GM19043 (cell line): ENCODE results near the gene CLIP4.

Experiments
- ATAC-seq: cut with Tn5 transposase; IDR thresholded peaks from one replicate; pipeline ENCODE4 v1.9.1; 2021; ENCODE audit warnings: low read depth; ENCODE audit not compliant: unreplicated experiment

Gene CLIP4

GRCh38 chr2:29182334-29182733, 67.1 kb downstream of the CLIP4 start:
- ATAC-seq: no peak

- ATAC-seq: no peak
Measured at GRCh38 chr2:29182920-29183319, 67.7 kb downstream of the CLIP4 start.

DNA sequence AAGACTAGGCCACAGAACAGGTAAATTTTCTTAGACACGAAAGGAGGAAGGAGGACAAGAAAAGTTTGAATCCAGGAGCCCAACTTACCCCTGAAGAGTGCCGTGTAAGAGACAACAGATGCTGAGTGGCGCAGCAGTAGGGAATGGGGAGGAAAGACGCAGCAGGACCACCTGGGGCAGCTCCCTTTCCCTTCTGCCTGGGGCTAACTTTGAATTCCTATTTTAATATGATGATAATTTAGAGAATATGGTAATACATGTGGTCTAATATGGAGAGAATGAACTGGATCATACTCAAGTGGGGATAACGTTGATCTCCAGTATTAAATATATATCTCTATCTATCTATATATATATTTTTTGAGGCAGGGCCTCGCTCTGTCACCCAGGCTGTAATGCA, 69.3 kb downstream of the CLIP4 start:
- ATAC-seq: no peak

- no peak for ATAC-seq
Measured at GRCh38 chr2:29186817-29187216, 71.6 kb downstream of the CLIP4 start.

DNA sequence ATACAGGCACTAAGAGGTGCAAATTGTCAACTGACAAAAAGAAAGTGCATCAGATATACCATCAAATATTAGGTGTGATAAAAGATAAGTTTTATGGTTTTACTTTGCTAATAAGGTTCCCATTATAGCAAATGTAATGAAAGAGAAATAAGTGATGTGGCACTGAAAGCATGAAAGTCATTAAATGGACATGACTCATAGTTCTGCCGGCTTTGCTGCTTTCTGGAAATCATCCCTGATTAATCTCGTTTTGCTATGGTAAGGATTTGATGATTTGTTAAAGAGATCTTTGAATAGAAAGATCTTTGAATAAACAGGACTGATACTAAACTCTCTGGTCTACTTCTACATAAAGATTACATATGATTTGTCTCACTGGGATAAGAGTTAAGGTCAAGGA, 72.7 kb downstream of the CLIP4 start:
- ATAC-seq: no peak

GRCh38 chr2:29189052-29189451, 73.8 kb downstream of the CLIP4 start:
- peak; percentile 87 for ATAC-seq

GRCh38 chr2:29191817-29192216, 76.6 kb downstream of the CLIP4 start:
- no peak for ATAC-seq

DNA sequence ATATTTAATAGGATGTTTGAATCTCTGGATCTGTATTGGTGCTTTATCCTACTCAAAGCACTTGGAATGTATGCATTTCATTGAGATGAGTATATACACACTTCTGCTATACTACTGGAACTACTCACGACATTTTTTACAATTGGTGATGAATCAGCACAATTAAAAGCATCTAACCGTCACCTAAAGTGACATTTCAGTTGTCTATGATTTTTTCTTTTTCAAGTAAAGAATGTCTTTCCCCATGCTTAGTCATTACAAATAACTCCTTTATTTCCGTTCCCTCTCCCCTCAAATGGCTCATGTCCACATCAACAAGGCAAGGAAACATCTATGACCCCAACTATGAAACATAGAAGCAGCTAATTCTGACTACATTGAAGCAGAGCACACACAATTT, 77.3 kb downstream of the CLIP4 start:
- ATAC-seq: no peak

- ATAC-seq: no peak
Measured at GRCh38 chr2:29193111-29193510, 77.9 kb downstream of the CLIP4 start.

DNA sequence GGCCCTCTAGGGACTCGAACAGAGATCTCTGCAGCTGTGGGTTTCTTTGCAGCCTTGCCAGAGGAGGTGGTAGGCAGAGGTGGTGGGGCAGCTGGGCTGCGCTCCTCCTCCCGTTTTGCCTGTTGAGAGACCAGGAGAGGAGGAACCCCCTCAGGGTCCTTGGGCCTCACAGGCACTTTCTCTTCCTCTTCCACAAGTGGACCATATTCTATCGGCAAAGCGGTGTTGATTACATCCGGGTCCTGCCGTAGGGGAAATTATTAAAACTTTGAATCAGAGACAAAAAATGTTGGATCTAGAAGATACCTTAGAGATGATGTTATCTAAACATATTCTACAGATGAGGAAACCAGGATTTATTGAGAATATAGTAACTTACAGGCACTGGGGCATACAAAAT, 78.5 kb downstream of the CLIP4 start:
- no peak for ATAC-seq

- ATAC-seq: no peak
Measured at GRCh38 chr2:29195796-29196195, 80.6 kb downstream of the CLIP4 start.

- no peak for ATAC-seq
Measured at GRCh38 chr2:29196792-29197788, 81.9 kb downstream of the CLIP4 start.

- ATAC-seq: no peak
Measured at GRCh38 chr2:29201979-29202378, 86.8 kb downstream of the CLIP4 start.

DNA sequence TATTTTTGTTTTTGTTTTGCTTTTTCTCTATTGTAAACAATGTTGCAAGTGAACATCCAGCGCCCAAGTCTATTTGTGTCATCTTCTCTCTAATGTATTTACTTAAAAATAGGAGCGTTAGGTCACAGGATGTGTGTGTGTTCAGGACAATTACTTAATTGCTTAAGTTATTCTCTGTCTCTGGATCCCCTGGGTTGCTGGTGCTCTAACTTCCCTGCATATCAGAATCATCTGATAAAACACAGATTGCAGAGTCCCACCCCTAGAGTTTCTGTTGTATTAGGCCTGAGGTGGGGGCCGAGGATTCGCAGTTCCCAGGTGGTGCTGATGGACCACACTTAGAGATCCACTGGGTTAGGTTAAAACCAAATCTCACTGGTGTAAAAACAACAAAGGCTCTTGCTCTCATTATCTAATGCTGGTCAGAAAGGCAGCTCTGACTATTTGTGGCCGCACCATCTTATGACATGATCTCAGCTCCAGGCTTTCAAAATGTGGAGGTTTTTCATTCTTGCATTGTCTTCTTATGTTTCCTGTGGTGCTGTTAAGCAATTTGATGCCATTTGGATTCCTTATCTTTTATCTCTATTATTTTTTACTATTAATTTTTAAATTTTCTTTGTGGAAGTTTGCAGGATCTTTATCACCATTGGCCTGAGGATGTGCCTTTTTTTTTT, 87.7 kb downstream of the CLIP4 start:
- ATAC-seq: no peak

GRCh38 chr2:29206941-29207340, 91.7 kb downstream of the CLIP4 start:
- no peak for ATAC-seq

DNA sequence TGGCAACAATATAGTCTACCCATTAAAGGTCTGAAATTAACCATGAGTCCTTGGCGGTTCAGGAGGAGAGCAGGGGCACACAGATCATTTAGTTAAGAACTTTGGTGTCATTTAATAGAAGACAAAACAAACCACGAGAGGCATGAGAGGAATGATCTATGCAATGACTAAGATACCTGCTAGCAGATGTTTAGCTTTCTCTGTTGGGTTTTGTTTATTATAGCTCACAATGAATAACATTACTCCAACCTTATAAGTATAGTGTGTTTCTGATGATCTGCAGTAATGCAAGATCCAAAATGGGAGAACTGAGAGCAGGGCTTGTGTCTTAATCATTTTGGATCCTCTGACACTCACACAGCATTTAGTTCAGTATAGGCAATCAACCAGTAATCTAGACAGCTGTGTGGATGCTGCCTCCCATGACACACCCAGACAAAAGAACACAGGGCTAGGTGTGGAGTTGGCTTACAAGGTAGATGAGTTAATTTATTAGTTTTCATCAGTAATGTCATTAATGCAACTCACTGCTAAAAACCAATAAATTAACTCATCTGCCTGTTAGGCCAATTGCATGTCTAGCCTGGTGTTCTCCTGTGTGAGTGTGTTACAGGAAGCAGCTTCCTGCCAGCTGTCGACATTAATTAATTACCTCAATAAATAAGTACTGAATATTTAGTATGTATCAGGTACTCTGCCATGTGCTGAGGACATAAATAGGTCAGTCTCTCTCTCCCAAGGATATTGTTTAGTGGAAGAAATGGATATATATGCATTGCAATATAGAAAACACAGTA, 92.3 kb downstream of the CLIP4 start:
- ATAC-seq: no peak

- ATAC-seq: no peak
Measured at GRCh38 chr2:29209551-29209950, 94.3 kb downstream of the CLIP4 start.

DNA sequence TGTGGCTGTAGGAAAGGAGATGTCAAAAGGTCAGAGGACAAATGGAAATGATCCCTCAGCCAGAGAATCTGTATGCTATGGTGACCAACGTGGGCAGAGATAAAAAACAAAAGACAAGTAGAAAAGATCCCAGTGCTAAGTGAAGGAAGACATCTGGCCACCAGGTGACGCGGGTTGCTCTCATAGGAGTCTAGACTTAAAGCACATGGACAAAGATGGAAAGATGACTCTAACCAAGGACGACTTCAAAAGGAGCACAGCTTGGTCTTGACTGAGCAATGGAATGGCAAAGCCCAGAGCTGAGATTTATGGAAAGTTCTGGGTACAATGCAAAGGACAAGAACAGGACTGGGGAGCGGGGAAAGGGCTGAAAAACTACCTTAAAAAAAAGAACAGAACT, 96.8 kb downstream of the CLIP4 start:
- ATAC-seq: no peak

DNA sequence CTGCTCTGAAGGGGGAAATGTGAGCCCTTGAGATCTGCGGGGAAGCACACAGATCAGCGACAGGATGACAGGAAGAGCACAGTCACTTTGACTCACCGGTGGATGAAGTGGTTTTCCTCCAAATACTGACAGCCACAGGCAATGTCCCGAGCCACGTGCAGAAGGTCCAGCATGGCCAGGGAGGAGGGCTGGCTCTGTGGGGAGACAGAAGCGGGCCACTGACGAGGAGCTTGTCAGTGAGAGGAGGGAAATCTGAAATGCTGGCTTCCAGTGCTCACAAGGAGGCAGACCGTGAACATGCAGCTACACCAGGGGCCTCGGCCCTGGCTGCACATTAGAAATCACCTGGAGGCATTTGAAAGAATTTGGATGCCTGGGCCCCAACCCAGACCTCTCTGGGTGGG, 98.7 kb downstream of the CLIP4 start:
- no peak for ATAC-seq

DNA sequence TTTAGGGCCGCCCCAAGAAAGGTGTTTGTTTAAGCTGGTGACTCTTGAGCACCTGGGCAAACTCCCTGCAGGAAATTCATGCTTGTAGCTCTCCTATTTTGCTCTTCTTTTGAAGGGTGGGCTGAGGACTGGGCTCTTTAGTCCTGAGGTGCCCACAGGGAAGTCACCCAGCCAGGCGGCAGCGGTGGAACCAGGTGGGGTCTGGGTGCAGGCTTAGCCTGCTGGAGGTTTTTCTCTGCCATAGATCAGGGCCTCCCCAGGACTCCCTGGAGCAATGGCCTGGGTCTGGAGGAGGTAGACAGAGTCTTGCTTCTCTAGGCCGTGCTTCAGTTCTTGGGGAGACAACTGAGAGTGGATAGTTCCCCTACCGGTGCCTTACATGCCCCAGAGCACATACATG, 99.9 kb downstream of the CLIP4 start:
- no peak for ATAC-seq
